GM12878 (cell line): ENCODE data around the gene HMSD. TPM values are rescaled to one million over a fixed set of nuclear protein-coding genes. Genes with fewer than 3 reads are reported as not detected.

ENCODE experiments used
- ATAC-seq: fragments of 200-7000 bp; cut with Tn5 transposase; 3 replicates; pipeline ENCODE4 v1.9.1; 2020; ENCODE audit warnings: mild to moderate bottlenecking, moderate library complexity
- BruUV-seq: library from RNA; stranded (reverse); fragments of 400-500 nt; replicated peaks from 2 replicates; lab custom pipeline; 2021; lab: Mats Ljungman, UMichigan
- CTCF ChIA-PET: fragments of 300-600 bp; sonication (Branson Sonifier 250); formaldehyde crosslinking; extraction: SDS; loops from one replicate; lab custom pipeline; 2021; ENCODE audit warnings: inconsistent platforms; lab: Yijun Ruan, JAX
- POLR2A ChIA-PET: fragments of 350-600 bp; formaldehyde crosslinking; extraction: SDS; loops from one replicate; lab custom pipeline; 2021; ENCODE audit warnings: inconsistent platforms; lab: Charles Lee
- RAD21 ChIA-PET: fragments of 300-600 bp; sonication (Branson Sonifier 250); formaldehyde crosslinking; loops from one replicate; lab custom pipeline; 2023; ENCODE audit warnings: antibody characterized with exemption; ENCODE audit not compliant: unreplicated experiment; lab: Charles Lee
- SMC1A ChIA-PET: fragments of 300-600 bp; sonication (Branson Sonifier 250); formaldehyde crosslinking; loops from one replicate; lab custom pipeline; 2023; ENCODE audit not compliant: unreplicated experiment, uncharacterized antibody; lab: Charles Lee
- DNase-seq: peaks from one replicate; pipeline ENCODE4 v3.0.0-alpha.2; 2011; ENCODE audit warnings: low read depth, low spot score
- FAIRE-seq: peaks from 3 replicates; lab custom pipeline; 2011; peaks lifted over from hg19 to GRCh38; lab: Jason Lieb, UNC
- H2AFZ ChIP-seq: 2 replicates; pipeline ENCODE4 v1.6.0; 2011; ENCODE audit warnings: low read depth, low read length, control low read depth; ENCODE audit not compliant: control insufficient read depth
- H3K27ac ChIP-seq: 2 replicates; pipeline ENCODE4 v1.5.1; 2011; ENCODE audit warnings: control low read depth; ENCODE audit not compliant: control insufficient read depth, insufficient read depth
- H3K27me3 ChIP-seq, 2 experiments: replicated peaks in 1 of 2; 2 replicates each; pipeline versions ENCODE4 v1.6.0 to v1.6.1; 2011; ENCODE audit warnings: low read length in 1 of 2; ENCODE audit not compliant: control insufficient read depth in 2 of 2, insufficient read depth in 2 of 2
- H3K36me3 ChIP-seq, 2 experiments: 2 replicates each; pipeline ENCODE4 v1.5.1; 2011; ENCODE audit warnings: low read length in 1 of 2; ENCODE audit not compliant: control insufficient read depth in 2 of 2, insufficient read depth in 2 of 2
- H3K4me1 ChIP-seq: 2 replicates; pipeline ENCODE4 v1.6.1; 2011; ENCODE audit warnings: mild to moderate bottlenecking, low read length, moderate library complexity, mixed read lengths; ENCODE audit not compliant: control insufficient read depth, insufficient read depth
- H3K4me2 ChIP-seq: 2 replicates; pipeline ENCODE4 v1.6.0; 2011; ENCODE audit warnings: control low read depth; ENCODE audit not compliant: control insufficient read depth, insufficient read depth
- H3K4me3 ChIP-seq: fragments of 200-600 bp; sonication (generic); 2 replicates; pipeline ENCODE4 v1.5.1; 2016
- H3K79me2 ChIP-seq: 2 replicates; pipeline ENCODE4 v1.6.0; 2011; ENCODE audit warnings: low read length; ENCODE audit not compliant: control insufficient read depth, insufficient read depth
- H3K9ac ChIP-seq: 2 replicates; pipeline ENCODE4 v1.8.0; 2011; ENCODE audit warnings: low read length, control low read depth, mixed read lengths; ENCODE audit not compliant: control insufficient read depth, insufficient read depth
- H3K9me3 ChIP-seq: replicated peaks from 3 replicates; pipeline ENCODE4 v1.5.1; 2011; ENCODE audit warnings: mild to moderate bottlenecking, low read length; ENCODE audit not compliant: control insufficient read depth, insufficient read depth
- H4K20me1 ChIP-seq: 2 replicates; pipeline ENCODE4 v1.6.0; 2011; ENCODE audit not compliant: control insufficient read depth, insufficient read depth
- CHD2 ChIP-seq: IDR thresholded peaks from 2 replicates; pipeline ENCODE4 v1.6.1; 2011; ENCODE audit warnings: low read depth, low read length, improper control_type of control experiment, borderline replicate concordance
- EGR1 ChIP-seq, 2 experiments: IDR thresholded peaks; 1 replicate in 1 of 2; 2 replicates in 1 of 2; pipeline ENCODE4 v1.6.1; 2011 to 2012; ENCODE audit warnings: low read depth in 2 of 2, low read length in 2 of 2, borderline replicate concordance in 1 of 2, mild to moderate bottlenecking in 1 of 2, moderate library complexity in 1 of 2
- JUNB ChIP-seq: IDR thresholded peaks from 2 replicates; pipeline ENCODE4 v1.6.1; 2016; ENCODE audit warnings: antibody characterized with exemption, mild to moderate bottlenecking
- MEF2B ChIP-seq: fragments of 450-650 bp; IDR thresholded peaks from 2 replicates; pipeline ENCODE4 v1.6.1; 2018; ENCODE audit warnings: mild to moderate bottlenecking, moderate library complexity; ENCODE audit not compliant: partially characterized antibody, poor library complexity, severe bottlenecking
- NFXL1 ChIP-seq: fragments of 450-650 bp; IDR thresholded peaks from 2 replicates; pipeline ENCODE4 v1.6.1; 2017; ENCODE audit warnings: antibody characterized with exemption, mild to moderate bottlenecking, borderline replicate concordance
- NR2C1 ChIP-seq: fragments of 450-650 bp; IDR thresholded peaks from 2 replicates; pipeline ENCODE4 v1.6.1; 2017; ENCODE audit warnings: antibody characterized with exemption, mild to moderate bottlenecking, moderate library complexity
- SRF ChIP-seq, 2 experiments: IDR thresholded peaks; 2 replicates each; pipeline ENCODE4 v1.6.1; 2011; ENCODE audit warnings: low read depth in 2 of 2, low read length in 2 of 2, mild to moderate bottlenecking in 1 of 2, moderate library complexity in 1 of 2
- TBL1XR1 ChIP-seq: IDR thresholded peaks from 2 replicates; pipeline ENCODE4 v1.6.1; 2012; ENCODE audit warnings: low read depth, low read length, improper control_type of control experiment
- ZNF217 ChIP-seq: fragments of 450-650 bp; IDR thresholded peaks from 2 replicates; pipeline ENCODE4 v1.6.1; 2017; ENCODE audit warnings: antibody characterized with exemption, mild to moderate bottlenecking
- WGBS: methylation state at CpG from one replicate; pipeline ENCODE4 v1.1.6; 2016; ENCODE audit warnings: low lambda C conversion rate; ENCODE audit not compliant: insufficient replicate concordance, insufficient coverage; ENCODE audit errors: missing lambda C conversion rate; 5-methylcytosine and 5-hydroxymethylcytosine counted together
- in situ Hi-C: fragments of 300-500 bp; cut with MboI; formaldehyde crosslinking; loops from 9 replicates; pipeline ENCODE4 v1.14.3; 2018; ENCODE audit warnings: mixed read lengths
- intact Hi-C: fragments of 100-400 bp; cut with micrococcal nuclease; formaldehyde crosslinking; loops from one replicate; pipeline ENCODE4 v1.14.2; 2022; ENCODE audit not compliant: unreplicated experiment
- polyA plus RNA-seq, 11 experiments: library from polyadenylated mRNA; depleted of rRNA in 4 of 11; unstranded in 6 of 11; stranded (reverse) in 5 of 11; fragments of >200 nt; fragmentation: Nextera tagmentation in 4 of 11; fragmentation: Illumina TruSeq in 1 of 11; extraction: Ambion mirVana in 4 of 11; extraction: Trizol in 1 of 11; gene quantifications; 1 replicate in 1 of 11; 2 replicates in 10 of 11; pipeline versions ENCODE4 v1.2.1 to v1.2.3, GENCODE V29; 2011 to 2016; ENCODE audit warnings: inconsistent platforms in 2 of 11, missing spikeins in 2 of 11, low read depth in 1 of 11
- total RNA-seq, 4 experiments: library from RNA; depleted of rRNA in 3 of 4; stranded (reverse); fragments of >200 nt in 3 of 4; fragmentation: Illumina TruSeq in 1 of 4; extraction: Trizol in 1 of 4; gene quantifications; 2 replicates each; pipeline versions ENCODE4 v1.2.1 to v1.2.3, GENCODE V29; 2013 to 2021
- TF ChIP-seq, protein P1 (sequence below): fragments of 450-650 bp; IDR thresholded peaks from 2 replicates; pipeline ENCODE4 v1.6.1; 2018; ENCODE audit warnings: mild to moderate bottlenecking, low read depth, moderate library complexity; ENCODE audit not compliant: partially characterized antibody
- TF ChIP-seq, protein P2 (sequence below): IDR thresholded peaks from 2 replicates; pipeline ENCODE4 v1.6.1; 2012; ENCODE audit warnings: improper control_type of control experiment, low read depth, low read length; ENCODE audit not compliant: insufficient replicate concordance
- TF ChIP-seq, protein P3 (sequence below): fragments of 450-650 bp; IDR thresholded peaks from 2 replicates; pipeline ENCODE4 v1.6.1; 2017; ENCODE audit warnings: antibody characterized with exemption, mild to moderate bottlenecking, moderate library complexity

Gene HMSD
- total and polyA plus RNA-seq, 10 of the 15 experiments (the other 5 are each of a cell fraction or from before 2014, with no cell fraction given), result 11.7 to 83.9 (median 37.8) TPM

GRCh38 chr18:63971320-63972001 lies 22.4 kb downstream of the HMSD start:
- ChIA-PET RAD21 (no interaction called here), POLR2A (no interaction called here), CTCF (no interaction called here), SMC1A (no interaction called here)
- in situ Hi-C loops, result no loop called here
- Histone ChIP-seq H3K9ac (no peak overlapping the region), H2AFZ (no peak overlapping the region), H3K79me2 (peaks cover 17% of the 10 kb centered on the region), H3K36me3 (peaks cover 0 to 1% of the 10 kb centered on the region in 2 experiments; a peak in 1 of 4 replicates), H3K9me3 (peaks cover 1% of the 10 kb centered on the region; the same call in 1 of the 3 replicates), H3K4me3 (peak overlapping the region; percentile 81), H3K4me1 (peaks cover 6% of the 10 kb centered on the region; the same call in 1 of the 2 replicates), H3K27me3 (no peaks in the 10 kb centered on the region), H3K4me2 (0 out of 2 replicates have a peak overlapping the region, but pooled peaks have one; percentile 62), H4K20me1 (no peaks in the 10 kb centered on the region), H3K27ac (no peak overlapping the region)
- intact Hi-C loops, result loop anchor here (2.0 kb wide), 1 partner anchor 21 kb away; no protein-coding TSS in a partner anchor
- FAIRE-seq (no peak), DNase-seq (no peak), ATAC-seq (no peak)
- 83% methylated on average over 13 of the region's 13 CpGs for WGBS
- no TSS peak for BruUV-seq
- TF ChIP-seq NFXL1 (no peak), ZNF217 (no peak), EGR1 (IDR thresholded peaks at IDR 0.05; ENCODE audit: borderline replicate concordance in 1 of 2, low read depth in 2 of 2, low read length in 2 of 2) (no peak), TBL1XR1 (no peak), JUNB (no peak), SRF (IDR thresholded peaks at IDR 0.05; ENCODE audit: low read depth in 2 of 2, low read length in 2 of 2) (no peak), NR2C1 (no peak), CHD2 (no peak), MEF2B (no peak)
- TF ChIP-seq, protein P1, sequence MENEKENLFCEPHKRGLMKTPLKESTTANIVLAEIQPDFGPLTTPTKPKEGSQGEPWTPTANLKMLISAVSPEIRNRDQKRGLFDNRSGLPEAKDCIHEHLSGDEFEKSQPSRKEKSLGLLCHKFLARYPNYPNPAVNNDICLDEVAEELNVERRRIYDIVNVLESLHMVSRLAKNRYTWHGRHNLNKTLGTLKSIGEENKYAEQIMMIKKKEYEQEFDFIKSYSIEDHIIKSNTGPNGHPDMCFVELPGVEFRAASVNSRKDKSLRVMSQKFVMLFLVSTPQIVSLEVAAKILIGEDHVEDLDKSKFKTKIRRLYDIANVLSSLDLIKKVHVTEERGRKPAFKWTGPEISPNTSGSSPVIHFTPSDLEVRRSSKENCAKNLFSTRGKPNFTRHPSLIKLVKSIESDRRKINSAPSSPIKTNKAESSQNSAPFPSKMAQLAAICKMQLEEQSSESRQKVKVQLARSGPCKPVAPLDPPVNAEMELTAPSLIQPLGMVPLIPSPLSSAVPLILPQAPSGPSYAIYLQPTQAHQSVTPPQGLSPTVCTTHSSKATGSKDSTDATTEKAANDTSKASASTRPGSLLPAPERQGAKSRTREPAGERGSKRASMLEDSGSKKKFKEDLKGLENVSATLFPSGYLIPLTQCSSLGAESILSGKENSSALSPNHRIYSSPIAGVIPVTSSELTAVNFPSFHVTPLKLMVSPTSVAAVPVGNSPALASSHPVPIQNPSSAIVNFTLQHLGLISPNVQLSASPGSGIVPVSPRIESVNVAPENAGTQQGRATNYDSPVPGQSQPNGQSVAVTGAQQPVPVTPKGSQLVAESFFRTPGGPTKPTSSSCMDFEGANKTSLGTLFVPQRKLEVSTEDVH, result no peak
- TF ChIP-seq, protein P2, sequence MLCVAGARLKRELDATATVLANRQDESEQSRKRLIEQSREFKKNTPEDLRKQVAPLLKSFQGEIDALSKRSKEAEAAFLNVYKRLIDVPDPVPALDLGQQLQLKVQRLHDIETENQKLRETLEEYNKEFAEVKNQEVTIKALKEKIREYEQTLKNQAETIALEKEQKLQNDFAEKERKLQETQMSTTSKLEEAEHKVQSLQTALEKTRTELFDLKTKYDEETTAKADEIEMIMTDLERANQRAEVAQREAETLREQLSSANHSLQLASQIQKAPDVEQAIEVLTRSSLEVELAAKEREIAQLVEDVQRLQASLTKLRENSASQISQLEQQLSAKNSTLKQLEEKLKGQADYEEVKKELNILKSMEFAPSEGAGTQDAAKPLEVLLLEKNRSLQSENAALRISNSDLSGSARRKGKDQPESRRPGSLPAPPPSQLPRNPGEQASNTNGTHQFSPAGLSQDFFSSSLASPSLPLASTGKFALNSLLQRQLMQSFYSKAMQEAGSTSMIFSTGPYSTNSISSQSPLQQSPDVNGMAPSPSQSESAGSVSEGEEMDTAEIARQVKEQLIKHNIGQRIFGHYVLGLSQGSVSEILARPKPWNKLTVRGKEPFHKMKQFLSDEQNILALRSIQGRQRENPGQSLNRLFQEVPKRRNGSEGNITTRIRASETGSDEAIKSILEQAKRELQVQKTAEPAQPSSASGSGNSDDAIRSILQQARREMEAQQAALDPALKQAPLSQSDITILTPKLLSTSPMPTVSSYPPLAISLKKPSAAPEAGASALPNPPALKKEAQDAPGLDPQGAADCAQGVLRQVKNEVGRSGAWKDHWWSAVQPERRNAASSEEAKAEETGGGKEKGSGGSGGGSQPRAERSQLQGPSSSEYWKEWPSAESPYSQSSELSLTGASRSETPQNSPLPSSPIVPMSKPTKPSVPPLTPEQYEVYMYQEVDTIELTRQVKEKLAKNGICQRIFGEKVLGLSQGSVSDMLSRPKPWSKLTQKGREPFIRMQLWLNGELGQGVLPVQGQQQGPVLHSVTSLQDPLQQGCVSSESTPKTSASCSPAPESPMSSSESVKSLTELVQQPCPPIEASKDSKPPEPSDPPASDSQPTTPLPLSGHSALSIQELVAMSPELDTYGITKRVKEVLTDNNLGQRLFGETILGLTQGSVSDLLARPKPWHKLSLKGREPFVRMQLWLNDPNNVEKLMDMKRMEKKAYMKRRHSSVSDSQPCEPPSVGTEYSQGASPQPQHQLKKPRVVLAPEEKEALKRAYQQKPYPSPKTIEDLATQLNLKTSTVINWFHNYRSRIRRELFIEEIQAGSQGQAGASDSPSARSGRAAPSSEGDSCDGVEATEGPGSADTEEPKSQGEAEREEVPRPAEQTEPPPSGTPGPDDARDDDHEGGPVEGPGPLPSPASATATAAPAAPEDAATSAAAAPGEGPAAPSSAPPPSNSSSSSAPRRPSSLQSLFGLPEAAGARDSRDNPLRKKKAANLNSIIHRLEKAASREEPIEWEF, result no peak
- TF ChIP-seq, protein P3, sequence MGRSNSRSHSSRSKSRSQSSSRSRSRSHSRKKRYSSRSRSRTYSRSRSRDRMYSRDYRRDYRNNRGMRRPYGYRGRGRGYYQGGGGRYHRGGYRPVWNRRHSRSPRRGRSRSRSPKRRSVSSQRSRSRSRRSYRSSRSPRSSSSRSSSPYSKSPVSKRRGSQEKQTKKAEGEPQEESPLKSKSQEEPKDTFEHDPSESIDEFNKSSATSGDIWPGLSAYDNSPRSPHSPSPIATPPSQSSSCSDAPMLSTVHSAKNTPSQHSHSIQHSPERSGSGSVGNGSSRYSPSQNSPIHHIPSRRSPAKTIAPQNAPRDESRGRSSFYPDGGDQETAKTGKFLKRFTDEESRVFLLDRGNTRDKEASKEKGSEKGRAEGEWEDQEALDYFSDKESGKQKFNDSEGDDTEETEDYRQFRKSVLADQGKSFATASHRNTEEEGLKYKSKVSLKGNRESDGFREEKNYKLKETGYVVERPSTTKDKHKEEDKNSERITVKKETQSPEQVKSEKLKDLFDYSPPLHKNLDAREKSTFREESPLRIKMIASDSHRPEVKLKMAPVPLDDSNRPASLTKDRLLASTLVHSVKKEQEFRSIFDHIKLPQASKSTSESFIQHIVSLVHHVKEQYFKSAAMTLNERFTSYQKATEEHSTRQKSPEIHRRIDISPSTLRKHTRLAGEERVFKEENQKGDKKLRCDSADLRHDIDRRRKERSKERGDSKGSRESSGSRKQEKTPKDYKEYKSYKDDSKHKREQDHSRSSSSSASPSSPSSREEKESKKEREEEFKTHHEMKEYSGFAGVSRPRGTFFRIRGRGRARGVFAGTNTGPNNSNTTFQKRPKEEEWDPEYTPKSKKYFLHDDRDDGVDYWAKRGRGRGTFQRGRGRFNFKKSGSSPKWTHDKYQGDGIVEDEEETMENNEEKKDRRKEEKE, result no peak
